Measurements from ENCODE around the gene VTN.

VTN gene

GRCh38 chr17:28402844-28403243 is 32.7 kb upstream of the VTN start:
- TF ChIP-seq CTCF (IDR thresholded peaks at IDR 0.05; ENCODE audit: low read depth, low read length, missing control alignments), result no peak
- no peak for DNase-seq (ENCODE audit: extremely low read depth, low read depth)

GRCh38 chr17:28402224-28402630 is 32.1 kb upstream of the VTN start:
- DNase-seq (ENCODE audit: extremely low read depth, low read depth), result no peak
- TF ChIP-seq CTCF (IDR thresholded peaks at IDR 0.05; ENCODE audit: low read depth, low read length, missing control alignments), result no peak
- no peak overlapping the region for H3K4me3 ChIP-seq (replicated peaks; ENCODE audit: low read depth, low read length)

More at GRCh38 chr17:28402844-28403243, 32.7 kb upstream of the VTN start:
- no peak overlapping the region for H3K4me3 ChIP-seq (replicated peaks; ENCODE audit: low read depth, low read length)

- DNase-seq (ENCODE audit: extremely low read depth, low read depth), result no peak
- TF ChIP-seq CTCF (IDR thresholded peaks at IDR 0.05; ENCODE audit: low read depth, low read length, missing control alignments), result no peak
- no peak overlapping the region for H3K4me3 ChIP-seq (replicated peaks; ENCODE audit: low read depth, low read length)
Measured at GRCh38 chr17:28399808-28400207, 29.7 kb upstream of the VTN start.

GRCh38 chr17:28398280-28398981 is 28.3 kb upstream of the VTN start:
- H3K4me3 ChIP-seq (replicated peaks; ENCODE audit: low read depth, low read length), result no peak overlapping the region
- no peak for TF ChIP-seq CTCF (IDR thresholded peaks at IDR 0.05; ENCODE audit: low read depth, low read length, missing control alignments)
- DNase-seq (ENCODE audit: extremely low read depth, low read depth), result no peak

GRCh38 chr17:28397687-28398279 is 27.7 kb upstream of the VTN start:
- H3K4me3 ChIP-seq (replicated peaks; ENCODE audit: low read depth, low read length), result no peak overlapping the region
- no peak for TF ChIP-seq CTCF (IDR thresholded peaks at IDR 0.05; ENCODE audit: low read depth, low read length, missing control alignments)
- no peak for DNase-seq (ENCODE audit: extremely low read depth, low read depth)

GRCh38 chr17:28397275-28397674 is 27.2 kb upstream of the VTN start:
- no peak for DNase-seq (ENCODE audit: extremely low read depth, low read depth)
- H3K4me3 ChIP-seq (replicated peaks; ENCODE audit: low read depth, low read length), result no peak overlapping the region
- no peak for TF ChIP-seq CTCF (IDR thresholded peaks at IDR 0.05; ENCODE audit: low read depth, low read length, missing control alignments)

Measured in HFF-Myc (cell line).